Lower leg skin (tissue), 3 donors: ENCODE measurements around the gene CMYA5.

Experiments
- POLR2A ChIP-seq, 2 donors: fragments of 450-650 bp; IDR thresholded peaks; one replicate each; pipeline ENCODE4 v1.6.1; 2016 to 2017; ENCODE audit warnings: antibody characterized with exemption in 2 of 2, mild to moderate bottlenecking in 1 of 2, moderate library complexity in 1 of 2
- TF ChIP-seq, protein P1 (sequence below), 3 donors: fragments of 450-650 bp; IDR thresholded peaks; one replicate each; pipeline ENCODE4 v1.5.1; 2016; ENCODE audit warnings: antibody characterized with exemption in 3 of 3, mild to moderate bottlenecking in 3 of 3, moderate library complexity in 2 of 3

DNA sequence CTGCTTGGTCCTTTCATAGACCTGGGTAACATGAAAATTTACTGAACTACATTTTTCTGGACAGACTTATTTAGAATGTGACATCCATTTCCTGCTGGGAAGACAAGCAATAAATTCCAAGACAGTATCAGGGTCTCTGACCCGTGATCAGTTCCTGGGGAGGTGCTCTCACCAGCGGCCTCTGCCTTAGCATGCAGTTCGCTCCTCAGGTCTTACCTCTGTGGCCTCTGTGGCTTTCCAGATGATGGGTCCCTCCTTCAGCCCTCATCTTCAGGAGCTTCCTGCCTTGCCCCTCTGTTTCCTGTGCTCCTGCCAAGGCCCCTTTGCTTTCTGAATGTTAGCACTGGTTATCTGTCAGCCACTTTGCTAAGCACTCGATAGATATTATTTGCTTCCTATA, 66.4 kb downstream of the CMYA5 start:
- TF ChIP-seq, protein P1, sequence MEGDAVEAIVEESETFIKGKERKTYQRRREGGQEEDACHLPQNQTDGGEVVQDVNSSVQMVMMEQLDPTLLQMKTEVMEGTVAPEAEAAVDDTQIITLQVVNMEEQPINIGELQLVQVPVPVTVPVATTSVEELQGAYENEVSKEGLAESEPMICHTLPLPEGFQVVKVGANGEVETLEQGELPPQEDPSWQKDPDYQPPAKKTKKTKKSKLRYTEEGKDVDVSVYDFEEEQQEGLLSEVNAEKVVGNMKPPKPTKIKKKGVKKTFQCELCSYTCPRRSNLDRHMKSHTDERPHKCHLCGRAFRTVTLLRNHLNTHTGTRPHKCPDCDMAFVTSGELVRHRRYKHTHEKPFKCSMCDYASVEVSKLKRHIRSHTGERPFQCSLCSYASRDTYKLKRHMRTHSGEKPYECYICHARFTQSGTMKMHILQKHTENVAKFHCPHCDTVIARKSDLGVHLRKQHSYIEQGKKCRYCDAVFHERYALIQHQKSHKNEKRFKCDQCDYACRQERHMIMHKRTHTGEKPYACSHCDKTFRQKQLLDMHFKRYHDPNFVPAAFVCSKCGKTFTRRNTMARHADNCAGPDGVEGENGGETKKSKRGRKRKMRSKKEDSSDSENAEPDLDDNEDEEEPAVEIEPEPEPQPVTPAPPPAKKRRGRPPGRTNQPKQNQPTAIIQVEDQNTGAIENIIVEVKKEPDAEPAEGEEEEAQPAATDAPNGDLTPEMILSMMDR (IDR thresholded peaks at IDR 0.05): no peak
- TF ChIP-seq POLR2A (IDR thresholded peaks at IDR 0.05): no peak
